Immature natural killer cell (primary cell): Measurements from ENCODE around the gene WDR37. TPM values are rescaled to one million over a fixed set of nuclear protein-coding genes. Genes with fewer than 3 reads are reported as not detected.
"Not testable (repeated sequence)": the region's sequence is repeated elsewhere in the genome, so short reads cannot be mapped to it uniquely, and the experiment has no call there.

Source experiments
- DNase-seq, 3 donors: peaks; one replicate each; pipeline ENCODE4 v3.0.0; 2022; ENCODE audit warnings: mixed read lengths in 1 of 3
- H3K27ac Mint-ChIP-seq, 6 donors: one replicate each; pipeline ENCODE4 v1.8.0; 2020; ENCODE audit warnings: mixed read lengths in 6 of 6, mild to moderate bottlenecking in 5 of 6, inconsistent platforms in 4 of 6, moderate library complexity in 3 of 6
- H3K27me3 Mint-ChIP-seq, 3 donors: one replicate each; pipeline ENCODE4 v1.8.0; 2020 to 2021; ENCODE audit warnings: low read depth in 3 of 3, mild to moderate bottlenecking in 3 of 3, mixed read lengths in 3 of 3, moderate library complexity in 3 of 3, inconsistent platforms in 1 of 3
- H3K36me3 Mint-ChIP-seq, 3 donors: one replicate each; pipeline ENCODE4 v1.8.0; 2020; ENCODE audit warnings: mixed read lengths in 3 of 3, inconsistent platforms in 2 of 3, mild to moderate bottlenecking in 2 of 3
- H3K4me1 Mint-ChIP-seq, 2 donors: one replicate each; pipeline ENCODE4 v1.8.0; 2020; ENCODE audit warnings: inconsistent platforms in 2 of 2, mild to moderate bottlenecking in 2 of 2, mixed read lengths in 2 of 2, moderate library complexity in 1 of 2
- H3K4me3 Mint-ChIP-seq, 5 donors: one replicate each; pipeline ENCODE4 v1.8.0; 2020; ENCODE audit warnings: mild to moderate bottlenecking in 5 of 5, mixed read lengths in 5 of 5, inconsistent platforms in 3 of 5, moderate library complexity in 3 of 5
- H3K9me3 Mint-ChIP-seq, 6 donors: one replicate each; pipeline ENCODE4 v1.8.0; 2020; ENCODE audit warnings: mild to moderate bottlenecking in 6 of 6, mixed read lengths in 6 of 6, inconsistent platforms in 4 of 6, moderate library complexity in 3 of 6
- polyA plus RNA-seq, 3 donors: library from polyadenylated mRNA; unstranded; fragments of 300-500 nt; fragmentation: Illumina TruSeq; gene quantifications; one replicate each; pipeline ENCODE4 v1.2.3, GENCODE V29; 2021

WDR37 gene
- polyA plus RNA-seq, 3 donors from 2014 or later, result 16.7 to 32.2 (median 26.5) TPM

- DNase-seq, result no peak
- H3K27me3 Mint-ChIP-seq, result peaks cover 0 to 1% (median 0%) of the 10 kb centered on the region in 3 donors
- H3K4me1 Mint-ChIP-seq, result peaks cover 42 to 51% of the 10 kb centered on the region in 2 donors
- H3K9me3 Mint-ChIP-seq, result no peaks in the 10 kb centered on the region
- peaks cover 21 to 53% (median 27%) of the 10 kb centered on the region in 3 donors for H3K36me3 Mint-ChIP-seq
- no peak overlapping the region for H3K4me3 Mint-ChIP-seq
- no peak overlapping the region for H3K27ac Mint-ChIP-seq
Observed at GRCh38 chr10:1107004-1107403, 50.8 kb downstream of the WDR37 start.

GRCh38 chr10:1107679-1108078, 51.5 kb downstream of the WDR37 start:
- Mint-ChIP-seq H3K9me3 (no peaks in the 10 kb centered on the region), H3K36me3 (peaks cover 25 to 54% (median 32%) of the 10 kb centered on the region in 3 donors), H3K4me3 (no peak overlapping the region), H3K4me1 (peaks cover 45 to 55% of the 10 kb centered on the region in 2 donors), H3K27me3 (peaks cover 0 to 1% (median 0%) of the 10 kb centered on the region in 3 donors), H3K27ac (peak overlapping the region in 3 of 6 donors; percentile 9 to 61 (median 51))
- no peak for DNase-seq

GRCh38 chr10:1109795-1110673, 53.8 kb downstream of the WDR37 start:
- Mint-ChIP-seq H3K27ac (peak overlapping the region; percentile 81 to 94 (median 88)), H3K4me1 (peaks cover 61 to 70% of the 10 kb centered on the region in 2 donors), H3K27me3 (peaks cover 0 to 3% (median 0%) of the 10 kb centered on the region in 3 donors), H3K36me3 (peaks cover 26 to 43% (median 34%) of the 10 kb centered on the region in 3 donors), H3K9me3 (no peaks in the 10 kb centered on the region), H3K4me3 (peak overlapping the region; percentile 33 to 62 (median 61))
- peak; percentile 54 to 78 (median 64) for DNase-seq

GRCh38 chr10:1110674-1111119, 54.5 kb downstream of the WDR37 start:
- DNase-seq, result no peak

GRCh38 chr10:1114315-1114714, 58.1 kb downstream of the WDR37 start:
- H3K36me3 Mint-ChIP-seq, result peaks cover 40 to 53% (median 40%) of the 10 kb centered on the region in 3 donors
- no peaks in the 10 kb centered on the region for H3K9me3 Mint-ChIP-seq
- H3K27ac Mint-ChIP-seq, result peak overlapping the region in 5 of 6 donors; percentile 17 to 78 (median 73)
- peak; percentile 35 to 57 (median 45) for DNase-seq
- peaks cover 78 to 80% of the 10 kb centered on the region in 2 donors for H3K4me1 Mint-ChIP-seq
- H3K4me3 Mint-ChIP-seq, result peak overlapping the region; percentile 18 to 58 (median 44)
- peaks cover 0 to 3% (median 2%) of the 10 kb centered on the region in 3 donors for H3K27me3 Mint-ChIP-seq

More at GRCh38 chr10:1110674-1111119, 54.5 kb downstream of the WDR37 start:
- H3K27ac Mint-ChIP-seq, result peak overlapping the region; percentile 81 to 94 (median 88)
- H3K4me1 Mint-ChIP-seq, result peaks cover 67 to 76% of the 10 kb centered on the region in 2 donors
- H3K27me3 Mint-ChIP-seq, result peaks cover 0 to 3% (median 0%) of the 10 kb centered on the region in 3 donors
- H3K36me3 Mint-ChIP-seq, result peaks cover 30 to 45% (median 32%) of the 10 kb centered on the region in 3 donors
- H3K9me3 Mint-ChIP-seq, result no peaks in the 10 kb centered on the region
- H3K4me3 Mint-ChIP-seq, result peak overlapping the region in 4 of 5 donors; percentile 32 to 62 (median 62)

- Mint-ChIP-seq H3K36me3 (peaks cover 38 to 55% (median 41%) of the 10 kb centered on the region in 3 donors), H3K27me3 (peaks cover 0 to 3% (median 2%) of the 10 kb centered on the region in 3 donors), H3K4me1 (peaks cover 76 to 78% of the 10 kb centered on the region in 2 donors), H3K4me3 (peak overlapping the region in 4 of 5 donors; percentile 18 to 58 (median 38)), H3K9me3 (no peaks in the 10 kb centered on the region), H3K27ac (peak overlapping the region; percentile 17 to 66 (median 49))
- no peak for DNase-seq
Observed at GRCh38 chr10:1114719-1115606, 58.8 kb downstream of the WDR37 start.

GRCh38 chr10:1115607-1115955, 59.4 kb downstream of the WDR37 start:
- peaks cover 34 to 56% (median 37%) of the 10 kb centered on the region in 3 donors for H3K36me3 Mint-ChIP-seq
- peaks cover 69 to 75% of the 10 kb centered on the region in 2 donors for H3K4me1 Mint-ChIP-seq
- peaks cover 0 to 3% (median 2%) of the 10 kb centered on the region in 3 donors for H3K27me3 Mint-ChIP-seq
- H3K4me3 Mint-ChIP-seq, result peak overlapping the region in 1 of 5 donors; percentile 31
- DNase-seq, result no peak
- H3K27ac Mint-ChIP-seq, result peak overlapping the region in 3 of 6 donors; percentile 3 to 57 (median 37)
- H3K9me3 Mint-ChIP-seq, result no peaks in the 10 kb centered on the region

GRCh38 chr10:1116051-1116450, 59.9 kb downstream of the WDR37 start:
- no peak overlapping the region for H3K4me3 Mint-ChIP-seq
- H3K4me1 Mint-ChIP-seq, result peaks cover 65 to 70% of the 10 kb centered on the region in 2 donors
- peaks cover 0 to 3% (median 2%) of the 10 kb centered on the region in 3 donors for H3K27me3 Mint-ChIP-seq
- no peak overlapping the region for H3K27ac Mint-ChIP-seq
- H3K9me3 Mint-ChIP-seq, result no peaks in the 10 kb centered on the region
- DNase-seq, result no peak
- peaks cover 34 to 58% (median 37%) of the 10 kb centered on the region in 3 donors for H3K36me3 Mint-ChIP-seq

- Mint-ChIP-seq H3K36me3 (peaks cover 36 to 63% (median 37%) of the 10 kb centered on the region in 3 donors), H3K4me3 (peak overlapping the region in 3 of 5 donors; percentile 9 to 40 (median 29)), H3K27me3 (peaks cover 0 to 3% (median 2%) of the 10 kb centered on the region in 3 donors), H3K4me1 (peaks cover 58 to 66% of the 10 kb centered on the region in 2 donors), H3K9me3 (no peaks in the 10 kb centered on the region), H3K27ac (peak overlapping the region in 2 of 6 donors; percentile 40 to 48)
- DNase-seq, result no peak
Observed at GRCh38 chr10:1116696-1117280, 60.6 kb downstream of the WDR37 start.

- Mint-ChIP-seq H3K4me1 (peaks cover 52 to 63% of the 10 kb centered on the region in 2 donors), H3K4me3 (no peak overlapping the region), H3K27me3 (peaks cover 0 to 4% (median 2%) of the 10 kb centered on the region in 3 donors), H3K36me3 (peaks cover 31 to 67% (median 35%) of the 10 kb centered on the region in 3 donors), H3K9me3 (no peaks in the 10 kb centered on the region), H3K27ac (no peak overlapping the region)
- DNase-seq, result no peak
Observed at GRCh38 chr10:1117651-1118050, 61.5 kb downstream of the WDR37 start.

GRCh38 chr10:1118318-1118717, 62.1 kb downstream of the WDR37 start:
- not testable (repeated sequence) for H3K27ac Mint-ChIP-seq, DNase-seq, H3K4me3 Mint-ChIP-seq, H3K9me3 Mint-ChIP-seq, H3K27me3 Mint-ChIP-seq
- Mint-ChIP-seq H3K4me1 (peaks cover 51 to 62% of the 10 kb centered on the region in 2 donors), H3K36me3 (peaks cover 28 to 70% (median 39%) of the 10 kb centered on the region in 3 donors)

GRCh38 chr10:1119027-1119426, 62.8 kb downstream of the WDR37 start:
- Mint-ChIP-seq H3K9me3 (no peaks in the 10 kb centered on the region), H3K4me3 (no peak overlapping the region), H3K36me3 (peaks cover 29 to 77% (median 44%) of the 10 kb centered on the region in 3 donors), H3K27me3 (peaks cover 0 to 4% (median 2%) of the 10 kb centered on the region in 3 donors), H3K27ac (peak overlapping the region in 2 of 6 donors; percentile 30 to 41), H3K4me1 (peaks cover 52 to 64% of the 10 kb centered on the region in 2 donors)
- DNase-seq, result no peak

- no peak for DNase-seq
- peaks cover 49 to 64% of the 10 kb centered on the region in 2 donors for H3K4me1 Mint-ChIP-seq
- peak overlapping the region in 3 of 6 donors; percentile 7 to 75 (median 30) for H3K27ac Mint-ChIP-seq
- H3K27me3 Mint-ChIP-seq, result peaks cover 0 to 2% (median 2%) of the 10 kb centered on the region in 3 donors
- no peaks in the 10 kb centered on the region for H3K9me3 Mint-ChIP-seq
- H3K4me3 Mint-ChIP-seq, result no peak overlapping the region
- H3K36me3 Mint-ChIP-seq, result peaks cover 33 to 82% (median 44%) of the 10 kb centered on the region in 3 donors
Observed at GRCh38 chr10:1119501-1119900, 63.3 kb downstream of the WDR37 start.
